Measurements from ENCODE around the gene FREY1. TPM values are rescaled to one million over a fixed set of nuclear protein-coding genes. Genes with fewer than 3 reads are reported as not detected.
A peak's percentile ranks its signal among the peaks of the same experiment; 100 is the strongest.

The FREY1 gene
- total and polyA plus RNA-seq, 9 of the 15 experiments (the other 6 are each of a cell fraction or from before 2014, with no cell fraction given) = 0.25 to 1.5 (median 1.1) TPM; not detected in 5

- TF ChIP-seq MGA (IDR thresholded peaks at IDR 0.05) = peak; percentile 66
- peak; percentile 49; the same call in 1 of the 2 replicates for TF ChIP-seq MTA2 (IDR thresholded peaks at IDR 0.05; ENCODE audit: low read depth)
- peak; percentile 46; the same call in 1 of the 2 replicates for TF ChIP-seq DMBX1 (CRISPR knock-in tag; IDR thresholded peaks at IDR 0.05; ENCODE audit: borderline replicate concordance)
- no peak for TF ChIP-seq BMI1 (IDR thresholded peaks at IDR 0.05; ENCODE audit: low read length)
- TF ChIP-seq ZNF707 (CRISPR knock-in tag; conservative IDR thresholded peaks at IDR 0.05) = no peak
- no peak for TF ChIP-seq E2F1 (CRISPR knock-in tag; IDR thresholded peaks at IDR 0.05)
- no peak for TF ChIP-seq LCOR (CRISPR knock-in tag; IDR thresholded peaks at IDR 0.05)
- no peak for TF ChIP-seq STAT5B (CRISPR knock-in tag; IDR thresholded peaks at IDR 0.05)
- peak; percentile 33; the same call in 1 of the 2 replicates for TF ChIP-seq SMAD4 (CRISPR knock-in tag; conservative IDR thresholded peaks at IDR 0.05)
- TF ChIP-seq TAF15 (IDR thresholded peaks at IDR 0.05; ENCODE audit: low read depth, low read length) = no peak
- TF ChIP-seq FOXK1 (CRISPR knock-in tag; IDR thresholded peaks at IDR 0.05; ENCODE audit: borderline replicate concordance) = 0 out of 2 replicates have a peak, but pooled peaks have one; percentile 30
- TF ChIP-seq CEBPB (tag; IDR thresholded peaks at IDR 0.05) = no peak
- no peak for TF ChIP-seq SAFB (IDR thresholded peaks at IDR 0.05; ENCODE audit: borderline replicate concordance, low read depth, low read length)
- 0 out of 2 replicates have a peak, but pooled peaks have one; percentile 24 for TF ChIP-seq ZEB2 (IDR thresholded peaks at IDR 0.05)
- no peak for TF ChIP-seq MIER1 (IDR thresholded peaks at IDR 0.05; ENCODE audit: low read depth)
These were observed 2.7 kb downstream of the FREY1 start (continued) for GRCh38 chr11:45904309-45904915.

All from K562 (cell line).